Neural progenitor cell (in vitro differentiated cells): ENCODE measurements around the gene IMPDH1. TPM values are rescaled to one million over a fixed set of nuclear protein-coding genes. Genes with fewer than 3 reads are reported as not detected.

Experiments used
- DNase-seq: peaks from one replicate; pipeline ENCODE4 v3.0.0-alpha.2; 2016; ENCODE audit warnings: low spot score
- H2AFZ ChIP-seq: fragments of 200-600 bp; sonication (generic); replicated peaks from 2 replicates; pipeline ENCODE4 v1.6.1; 2016; ENCODE audit warnings: antibody characterized with exemption
- H3F3A ChIP-seq: fragments of 200-600 bp; sonication (generic); 2 replicates; pipeline ENCODE4 v1.6.1; 2016; ENCODE audit warnings: antibody characterized with exemption, low read depth
- H3K27ac ChIP-seq: fragments of 200-600 bp; sonication (generic); 2 replicates; pipeline ENCODE4 v1.5.1; 2016; ENCODE audit warnings: mild to moderate bottlenecking
- H3K27me3 ChIP-seq: fragments of 200-600 bp; sonication (generic); 2 replicates; pipeline ENCODE4 v1.6.1; 2016; ENCODE audit warnings: mild to moderate bottlenecking, moderate library complexity
- H3K36me3 ChIP-seq: fragments of 200-600 bp; sonication (generic); 2 replicates; pipeline ENCODE4 v1.5.1; 2016
- H3K4me1 ChIP-seq: fragments of 200-600 bp; sonication (generic); 2 replicates; pipeline ENCODE4 v1.6.1; 2016; ENCODE audit warnings: mixed run types
- H3K4me2 ChIP-seq: fragments of 200-600 bp; sonication (generic); 2 replicates; pipeline ENCODE4 v1.6.1; 2016
- H3K4me3 ChIP-seq: fragments of 200-600 bp; sonication (generic); 2 replicates; pipeline ENCODE4 v1.5.1; 2016
- H3K79me2 ChIP-seq: fragments of 200-600 bp; sonication (generic); 2 replicates; pipeline ENCODE4 v1.6.1; 2016; ENCODE audit warnings: low read depth
- H3K9ac ChIP-seq: fragments of 200-600 bp; sonication (generic); 2 replicates; pipeline ENCODE4 v1.6.1; 2016
- H3K9me3 ChIP-seq: fragments of 200-600 bp; sonication (generic); 2 replicates; pipeline ENCODE4 v1.5.1; 2016; ENCODE audit warnings: low read depth
- H4K20me1 ChIP-seq: fragments of 200-600 bp; sonication (generic); 2 replicates; pipeline ENCODE4 v1.6.1; 2016; ENCODE audit warnings: low read depth
- H3K27ac Mint-ChIP-seq: 3 replicates; pipeline ENCODE4 v1.8.0; 2021; ENCODE audit warnings: mixed read lengths
- H3K27me3 Mint-ChIP-seq: 2 replicates; pipeline ENCODE4 v1.8.0; 2022; ENCODE audit warnings: low read depth, mild to moderate bottlenecking, inconsistent platforms, moderate library complexity, mixed read lengths; ENCODE audit not compliant: insufficient read depth
- H3K36me3 Mint-ChIP-seq: 3 replicates; pipeline ENCODE4 v1.8.0; 2021; ENCODE audit warnings: mixed read lengths
- H3K4me1 Mint-ChIP-seq: 3 replicates; pipeline ENCODE4 v1.8.0; 2021; ENCODE audit warnings: mixed read lengths
- H3K4me3 Mint-ChIP-seq: 3 replicates; pipeline ENCODE4 v1.8.0; 2021; ENCODE audit warnings: mild to moderate bottlenecking, moderate library complexity, mixed read lengths
- H3K9me3 Mint-ChIP-seq: 3 replicates; pipeline ENCODE4 v1.8.0; 2020; ENCODE audit warnings: mixed read lengths
- CTCF ChIP-seq: fragments of 200-600 bp; sonication (generic); IDR thresholded peaks from 2 replicates; pipeline ENCODE4 v1.5.1; 2017; ENCODE audit warnings: antibody characterized with exemption, mild to moderate bottlenecking
- EZH2 ChIP-seq: fragments of 200-600 bp; sonication (generic); IDR thresholded peaks from 2 replicates; pipeline ENCODE4 v1.6.1; 2017; ENCODE audit warnings: antibody characterized with exemption, mild to moderate bottlenecking, moderate library complexity
- EZH2phosphoT487 ChIP-seq: fragments of 200-600 bp; sonication (generic); IDR thresholded peaks from 2 replicates; pipeline ENCODE4 v1.6.1; 2017; ENCODE audit warnings: antibody characterized with exemption
- total RNA-seq: library from RNA; depleted of rRNA; stranded (reverse); fragments of >200 nt; gene quantifications from 2 replicates; pipeline ENCODE4 v1.2.3, GENCODE V29; 2015; ENCODE audit warnings: low replicate concordance

IMPDH1 gene
- total RNA-seq, 1 donor from 2014 or later: 17.0 TPM

GRCh38 chr7:128410451-128410753 is 620 bp upstream of the IMPDH1 start:
- peaks cover 95% of the 10 kb centered on the region for H3K27me3 ChIP-seq
- peak overlapping the region; percentile 82 for H2AFZ ChIP-seq
- peaks cover 26% of the 10 kb centered on the region for H3K4me1 ChIP-seq
- no peak for DNase-seq
- H3K9ac ChIP-seq: no peak overlapping the region
- peak overlapping the region; percentile 85 for H3K4me2 ChIP-seq
- TF ChIP-seq EZH2: peak; percentile 48
- TF ChIP-seq EZH2phosphoT487: no peak
- no peak overlapping the region for H3K27ac ChIP-seq
- peak overlapping the region; percentile 93 for H3K4me3 Mint-ChIP-seq
- peaks cover 30% of the 10 kb centered on the region for H3K27me3 Mint-ChIP-seq
- H3K36me3 ChIP-seq: no peaks in the 10 kb centered on the region
- H3K9me3 ChIP-seq: no peaks in the 10 kb centered on the region
- no peak overlapping the region for H3K27ac Mint-ChIP-seq
- peak overlapping the region; percentile 65 for H3K4me3 ChIP-seq
- H4K20me1 ChIP-seq: peaks cover 30% of the 10 kb centered on the region
- H3K36me3 Mint-ChIP-seq: peaks cover 3% of the 10 kb centered on the region
- H3K4me1 Mint-ChIP-seq: peaks cover 32% of the 10 kb centered on the region
- no peaks in the 10 kb centered on the region for H3K9me3 Mint-ChIP-seq
- H3K79me2 ChIP-seq: no peaks in the 10 kb centered on the region
- H3F3A ChIP-seq: peaks cover 45% of the 10 kb centered on the region

- H3K4me3 Mint-ChIP-seq: peak overlapping the region; percentile 90
- H3K36me3 Mint-ChIP-seq: peaks cover 3% of the 10 kb centered on the region
- no peaks in the 10 kb centered on the region for H3K36me3 ChIP-seq
- H3K27ac ChIP-seq: no peak overlapping the region
- peaks cover 30% of the 10 kb centered on the region for H4K20me1 ChIP-seq
- H3K27me3 Mint-ChIP-seq: peaks cover 35% of the 10 kb centered on the region
- no peaks in the 10 kb centered on the region for H3K79me2 ChIP-seq
- H3K4me3 ChIP-seq: peak overlapping the region; percentile 65
- peak overlapping the region; percentile 85 for H3K4me2 ChIP-seq
- TF ChIP-seq EZH2 (no peak), EZH2phosphoT487 (peak; percentile 18)
- peaks cover 51% of the 10 kb centered on the region for H3F3A ChIP-seq
- DNase-seq: peak; percentile 76
- H3K4me1 ChIP-seq: peaks cover 38% of the 10 kb centered on the region
- peak overlapping the region; percentile 53 for H3K27ac Mint-ChIP-seq
- peaks cover 96% of the 10 kb centered on the region for H3K27me3 ChIP-seq
- peak overlapping the region; percentile 46 for H2AFZ ChIP-seq
- no peak overlapping the region for H3K9ac ChIP-seq
- H3K4me1 Mint-ChIP-seq: peaks cover 43% of the 10 kb centered on the region
- no peaks in the 10 kb centered on the region for H3K9me3 ChIP-seq
- no peaks in the 10 kb centered on the region for H3K9me3 Mint-ChIP-seq
These were observed 830 bp downstream of the IMPDH1 start for GRCh38 chr7:128408709-128409595.

GRCh38 chr7:128407751-128408708 is 1.8 kb downstream of the IMPDH1 start:
- H3K9ac ChIP-seq: no peak overlapping the region
- peaks cover 96% of the 10 kb centered on the region for H3K27me3 ChIP-seq
- H3K4me1 ChIP-seq: peaks cover 39% of the 10 kb centered on the region
- peaks cover 3% of the 10 kb centered on the region for H3K36me3 Mint-ChIP-seq
- H3K36me3 ChIP-seq: no peaks in the 10 kb centered on the region
- H3K4me1 Mint-ChIP-seq: peaks cover 47% of the 10 kb centered on the region
- H3K4me3 ChIP-seq: peak overlapping the region; percentile 65
- H3F3A ChIP-seq: peaks cover 51% of the 10 kb centered on the region
- peak overlapping the region; percentile 90 for H3K4me3 Mint-ChIP-seq
- TF ChIP-seq EZH2phosphoT487 (no peak), EZH2 (peak; percentile 0), CTCF (no peak)
- H4K20me1 ChIP-seq: peaks cover 30% of the 10 kb centered on the region
- H2AFZ ChIP-seq: no peak overlapping the region
- DNase-seq: peak; percentile 52
- H3K9me3 Mint-ChIP-seq: no peaks in the 10 kb centered on the region
- H3K9me3 ChIP-seq: no peaks in the 10 kb centered on the region
- peak overlapping the region; percentile 85 for H3K4me2 ChIP-seq
- H3K27ac Mint-ChIP-seq: no peak overlapping the region
- H3K79me2 ChIP-seq: no peaks in the 10 kb centered on the region
- no peak overlapping the region for H3K27ac ChIP-seq
- H3K27me3 Mint-ChIP-seq: peaks cover 36% of the 10 kb centered on the region

GRCh38 chr7:128407233-128407589 is 2.6 kb downstream of the IMPDH1 start:
- Mint-ChIP-seq H3K4me3 (peak overlapping the region; percentile 76), H3K27ac (no peak overlapping the region), H3K9me3 (no peaks in the 10 kb centered on the region), H3K27me3 (peaks cover 39% of the 10 kb centered on the region), H3K36me3 (peaks cover 3% of the 10 kb centered on the region), H3K4me1 (peaks cover 49% of the 10 kb centered on the region)
- Histone ChIP-seq H3K4me1 (peaks cover 39% of the 10 kb centered on the region), H3K79me2 (no peaks in the 10 kb centered on the region), H3K4me3 (no peak overlapping the region), H3K36me3 (no peaks in the 10 kb centered on the region), H3F3A (peaks cover 51% of the 10 kb centered on the region), H2AFZ (no peak overlapping the region), H3K9ac (no peak overlapping the region), H3K27ac (no peak overlapping the region), H3K27me3 (peaks cover 96% of the 10 kb centered on the region), H3K9me3 (no peaks in the 10 kb centered on the region), H3K4me2 (peak overlapping the region; percentile 85), H4K20me1 (peaks cover 30% of the 10 kb centered on the region)
- no peak for DNase-seq
- TF ChIP-seq EZH2phosphoT487 (no peak), CTCF (no peak), EZH2 (no peak)
